ENCODE results near the gene TMEM17. TPM values are rescaled to one million over a fixed set of nuclear protein-coding genes. Genes with fewer than 3 reads are reported as not detected.

Gene TMEM17
- total and polyA plus RNA-seq, 9 of the 15 experiments (the other 6 are each of a cell fraction or from before 2014, with no cell fraction given), result 0.58 to 2.2 (median 1.2) TPM

GRCh38 chr2:62456721-62457539, 49.1 kb downstream of the TMEM17 start (continued):
- TF ChIP-seq HNRNPLL (IDR thresholded peaks at IDR 0.05; ENCODE audit: low read depth, low read length, poor library complexity, severe bottlenecking) (peak; percentile 28), ZNF696 (CRISPR knock-in tag; conservative IDR thresholded peaks at IDR 0.05) (no peak), TAL1 (IDR thresholded peaks at IDR 0.05) (no peak), ZNF41 (CRISPR knock-in tag; conservative IDR thresholded peaks at IDR 0.05) (no peak), RAD51 (IDR thresholded peaks at IDR 0.05; ENCODE audit: borderline replicate concordance, low read depth) (no peak), KAT7 (CRISPR knock-in tag; IDR thresholded peaks at IDR 0.05; ENCODE audit: borderline replicate concordance) (peak; percentile 66; the same call in 1 of the 2 replicates), FOXP1 (CRISPR knock-in tag; IDR thresholded peaks at IDR 0.05) (no peak), TFAP4 (CRISPR knock-in tag; IDR thresholded peaks at IDR 0.05; ENCODE audit: borderline replicate concordance) (peak; percentile 57; the same call in 1 of the 2 replicates), E2F4 (CRISPR knock-in tag; IDR thresholded peaks at IDR 0.05; ENCODE audit: low read depth) (no peak), MLX (CRISPR knock-in tag; conservative IDR thresholded peaks at IDR 0.05) (no peak), ZNF217 (CRISPR knock-in tag; IDR thresholded peaks at IDR 0.05) (no peak), BHLHE40 (IDR thresholded peaks at IDR 0.05; ENCODE audit: low read length) (peak; percentile 45), ZNF444 (CRISPR knock-in tag; IDR thresholded peaks at IDR 0.05) (no peak), CCAR2 (IDR thresholded peaks at IDR 0.05; ENCODE audit: low read depth, low read length) (no peak), STAT5B (CRISPR knock-in tag; IDR thresholded peaks at IDR 0.05) (no peak), TSC22D4 (tag; IDR thresholded peaks at IDR 0.05) (no peak), ZNF518B (CRISPR knock-in tag; IDR thresholded peaks at IDR 0.05) (no peak)
